Stimulated activated naive B cell treated with anti-CD40 and anti-IgM and Interleukin-4, amounts not matched to agents 10 μg/mL and 1 μg/mL and 100 μg/mL, for 72 hours (primary cell): ENCODE results near the gene ZNF148.

ENCODE experiments used
- ATAC-seq, 2 donors: fragments of 150-1000 bp; cut with Tn5 transposase; replicated peaks; 2 replicates each; pipeline ENCODE4 v1.10.0; 2021; ENCODE audit warnings: moderate library complexity in 1 of 2
- DNase-seq: peaks from one replicate; pipeline ENCODE4 v3.0.0; 2021
- H3K27ac Mint-ChIP-seq: one replicate; pipeline ENCODE4 v1.8.0; 2022; ENCODE audit warnings: mild to moderate bottlenecking, mixed read lengths
- H3K27me3 Mint-ChIP-seq, 2 donors: one replicate each; pipeline ENCODE4 v1.8.0; 2022; ENCODE audit warnings: mixed read lengths in 2 of 2
- H3K36me3 Mint-ChIP-seq, 2 donors: one replicate each; pipeline ENCODE4 v1.8.0; 2022; ENCODE audit warnings: mixed read lengths in 2 of 2, mild to moderate bottlenecking in 1 of 2
- H3K4me1 Mint-ChIP-seq, 2 donors: one replicate each; pipeline ENCODE4 v1.8.0; 2022; ENCODE audit warnings: mixed read lengths in 2 of 2, mild to moderate bottlenecking in 1 of 2
- H3K4me3 Mint-ChIP-seq, 2 donors: one replicate each; pipeline ENCODE4 v1.8.0; 2022; ENCODE audit warnings: mild to moderate bottlenecking in 2 of 2, mixed read lengths in 2 of 2, moderate library complexity in 1 of 2
- H3K9me3 Mint-ChIP-seq, 2 donors: one replicate each; pipeline ENCODE4 v1.8.0; 2022; ENCODE audit warnings: mixed read lengths in 2 of 2, mild to moderate bottlenecking in 1 of 2

The ZNF148 gene

GRCh38 chr3:125313060-125313635, 62.0 kb downstream of the ZNF148 start:
- DNase-seq: no peak
- Mint-ChIP-seq H3K9me3 (peaks cover 0 to 14% of the 10 kb centered on the region in 2 donors), H3K4me3 (no peak overlapping the region), H3K27ac (no peak overlapping the region), H3K27me3 (no peaks in the 10 kb centered on the region), H3K36me3 (peaks cover 49 to 55% of the 10 kb centered on the region in 2 donors), H3K4me1 (peaks cover 29 to 57% of the 10 kb centered on the region in 2 donors)
- no peak for ATAC-seq

DNA sequence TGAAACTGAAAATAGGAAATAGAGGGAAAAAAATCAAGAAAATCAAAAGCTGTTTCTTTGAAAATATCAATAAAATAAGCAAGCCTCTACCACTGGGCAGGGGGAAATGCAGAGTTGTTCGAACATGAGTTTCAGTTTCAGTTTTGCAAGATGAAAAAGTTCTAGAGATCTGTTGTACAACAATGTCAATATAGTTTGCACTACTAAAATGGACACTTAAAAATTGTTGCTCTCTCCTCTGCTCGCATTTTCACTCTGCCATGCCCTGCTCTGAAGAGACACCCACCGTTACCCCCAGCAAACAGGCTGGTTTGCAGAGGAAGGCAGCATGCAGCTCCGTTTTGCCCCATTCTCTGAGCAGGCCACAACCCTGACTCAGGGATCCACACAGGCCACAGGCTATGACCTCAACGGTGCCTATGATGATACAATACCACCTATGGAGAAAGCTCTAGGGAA, 64.5 kb downstream of the ZNF148 start:
- peak; percentile 38 to 75 for ATAC-seq
- Mint-ChIP-seq H3K27me3 (no peaks in the 10 kb centered on the region), H3K4me3 (peak overlapping the region; percentile 73 to 80), H3K27ac (peak overlapping the region; percentile 39), H3K36me3 (peaks cover 51% of the 10 kb centered on the region in 2 donors), H3K4me1 (peaks cover 20 to 43% of the 10 kb centered on the region in 2 donors), H3K9me3 (peaks cover 0 to 12% of the 10 kb centered on the region in 2 donors)
- DNase-seq: no peak

DNA sequence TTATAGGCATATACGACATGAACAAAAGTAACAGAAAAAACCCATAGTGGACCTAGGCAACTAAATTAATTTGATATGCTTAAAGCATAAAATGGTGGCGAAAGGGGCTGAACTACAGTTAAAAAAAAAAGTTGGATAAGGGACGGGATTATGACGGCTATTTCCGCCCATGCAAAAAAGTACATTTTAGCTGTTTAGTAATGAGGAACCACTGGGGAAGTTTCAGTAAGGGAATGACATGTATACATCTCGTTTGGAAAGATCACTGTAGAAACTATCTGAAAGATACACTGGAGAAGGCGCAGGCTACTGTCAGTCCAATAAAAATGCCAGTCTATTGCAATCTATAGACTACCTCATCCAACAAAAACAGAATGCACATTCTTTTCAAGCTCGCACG, 65.6 kb downstream of the ZNF148 start:
- Mint-ChIP-seq H3K4me1 (peaks cover 21 to 41% of the 10 kb centered on the region in 2 donors), H3K27me3 (no peaks in the 10 kb centered on the region), H3K27ac (peak overlapping the region; percentile 39), H3K36me3 (peaks cover 51 to 53% of the 10 kb centered on the region in 2 donors), H3K9me3 (peaks cover 0 to 12% of the 10 kb centered on the region in 2 donors), H3K4me3 (peak overlapping the region in 1 of 2 donors; percentile 15)
- DNase-seq (no peak), ATAC-seq (no peak)

DNA sequence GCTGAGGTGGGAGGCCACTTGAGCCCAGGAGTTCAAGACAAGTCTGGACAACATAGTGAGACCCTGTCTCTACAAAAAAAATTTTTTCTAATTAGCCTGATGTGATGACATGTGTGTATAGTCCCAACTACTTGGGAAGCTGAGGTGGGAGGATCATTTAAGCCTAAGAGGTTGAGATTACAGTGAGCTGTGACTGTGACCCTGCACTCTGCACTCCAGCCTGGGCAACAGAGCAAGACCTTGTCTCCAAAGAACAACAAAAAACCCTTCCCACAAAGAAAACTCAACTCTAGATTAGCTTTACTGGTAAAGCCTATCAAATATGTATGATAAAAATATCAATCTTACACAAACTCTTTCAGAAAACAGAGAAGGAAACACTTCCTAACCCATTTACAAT, 68.5 kb downstream of the ZNF148 start:
- Mint-ChIP-seq H3K4me3 (no peak overlapping the region), H3K9me3 (peaks cover 0 to 7% of the 10 kb centered on the region in 2 donors), H3K36me3 (peaks cover 45 to 49% of the 10 kb centered on the region in 2 donors), H3K4me1 (peaks cover 18 to 45% of the 10 kb centered on the region in 2 donors), H3K27me3 (no peaks in the 10 kb centered on the region), H3K27ac (no peak overlapping the region)
- DNase-seq (no peak), ATAC-seq (no peak)

DNA sequence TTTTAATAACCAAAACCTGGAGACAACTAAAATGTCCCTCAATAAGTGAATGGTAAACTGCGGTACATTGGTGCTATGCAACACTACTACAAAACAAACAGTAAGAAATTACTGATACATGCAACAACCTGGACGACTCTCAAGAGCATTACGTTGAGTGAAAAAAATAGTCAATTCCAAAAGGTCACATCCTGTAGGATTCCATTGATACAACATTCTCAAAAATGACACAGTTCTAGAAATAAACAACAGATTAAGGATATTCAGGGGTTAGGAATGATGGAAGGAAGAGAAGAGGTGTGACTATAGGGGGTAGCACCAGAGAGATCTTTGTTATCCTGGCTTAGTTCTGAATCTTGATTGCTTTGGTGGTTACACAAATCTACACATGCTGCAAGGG, 72.2 kb downstream of the ZNF148 start:
- Mint-ChIP-seq H3K27me3 (no peaks in the 10 kb centered on the region), H3K36me3 (peaks cover 22 to 31% of the 10 kb centered on the region in 2 donors), H3K4me1 (peaks cover 9 to 21% of the 10 kb centered on the region in 2 donors), H3K4me3 (no peak overlapping the region), H3K27ac (no peak overlapping the region), H3K9me3 (no peaks in the 10 kb centered on the region)
- no peak for ATAC-seq
- DNase-seq: no peak

- Mint-ChIP-seq H3K36me3 (peaks cover 9 to 14% of the 10 kb centered on the region in 2 donors), H3K4me3 (no peak overlapping the region), H3K9me3 (no peaks in the 10 kb centered on the region), H3K4me1 (peaks cover 11 to 29% of the 10 kb centered on the region in 2 donors), H3K27me3 (no peaks in the 10 kb centered on the region), H3K27ac (no peak overlapping the region)
- no peak for ATAC-seq
- no peak for DNase-seq
Measured at GRCh38 chr3:125300416-125300815, 74.7 kb downstream of the ZNF148 start.

DNA sequence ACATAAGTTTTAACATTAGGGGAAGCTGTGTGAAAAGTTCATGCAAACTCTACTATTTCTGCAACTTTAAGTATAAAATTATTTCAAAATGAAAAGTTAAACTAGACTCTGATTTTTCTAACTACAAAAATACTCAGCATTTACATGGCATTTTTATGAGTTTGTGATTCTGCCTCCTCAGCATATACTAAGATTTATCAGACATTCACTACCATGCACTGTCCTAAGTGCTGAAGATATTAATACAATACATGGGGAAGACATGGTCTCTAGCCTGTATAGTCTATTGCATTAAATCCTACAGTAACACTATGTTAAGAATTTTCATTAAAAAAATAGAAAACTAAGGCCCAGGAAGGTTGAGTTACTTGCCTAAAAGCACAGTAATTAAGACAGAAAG, 80.7 kb downstream of the ZNF148 start:
- H3K4me1 Mint-ChIP-seq: peaks cover 22 to 51% of the 10 kb centered on the region in 2 donors
- no peak overlapping the region for H3K27ac Mint-ChIP-seq
- DNase-seq: no peak
- no peak for ATAC-seq
- peaks cover 13 to 22% of the 10 kb centered on the region in 2 donors for H3K36me3 Mint-ChIP-seq
- H3K4me3 Mint-ChIP-seq: no peak overlapping the region
- H3K27me3 Mint-ChIP-seq: no peaks in the 10 kb centered on the region
- H3K9me3 Mint-ChIP-seq: no peaks in the 10 kb centered on the region

GRCh38 chr3:125292015-125292414, 83.1 kb downstream of the ZNF148 start:
- Mint-ChIP-seq H3K4me3 (no peak overlapping the region), H3K9me3 (no peaks in the 10 kb centered on the region), H3K4me1 (peaks cover 20 to 49% of the 10 kb centered on the region in 2 donors), H3K27me3 (no peaks in the 10 kb centered on the region), H3K27ac (no peak overlapping the region), H3K36me3 (peaks cover 23 to 35% of the 10 kb centered on the region in 2 donors)
- no peak for ATAC-seq
- no peak for DNase-seq

DNA sequence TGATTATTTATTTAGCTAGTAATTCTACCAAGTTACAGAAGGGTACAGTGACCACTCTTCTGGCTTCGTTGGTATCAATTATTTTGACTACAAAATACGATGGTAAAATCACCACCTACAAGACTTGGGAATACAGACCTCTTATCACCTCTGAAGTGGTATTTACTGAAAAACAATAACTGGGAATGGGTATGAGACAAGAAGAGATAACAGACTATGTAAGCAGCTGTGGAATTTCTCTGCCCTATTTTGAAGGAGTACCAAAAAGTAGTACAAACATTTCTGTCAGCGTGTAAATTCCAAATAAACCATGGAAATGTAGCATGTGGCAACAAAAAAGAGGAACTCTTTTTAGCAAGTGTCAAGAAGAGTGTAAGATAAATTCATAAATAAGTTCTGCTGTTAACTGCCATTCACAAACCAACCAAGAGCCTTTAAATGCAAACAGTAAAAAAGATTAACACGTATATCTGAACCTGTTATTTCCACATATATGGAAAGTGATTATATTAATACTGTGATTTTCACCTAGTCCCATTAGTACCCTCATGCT, 85.6 kb downstream of the ZNF148 start:
- H3K27me3 Mint-ChIP-seq: no peaks in the 10 kb centered on the region
- H3K9me3 Mint-ChIP-seq: no peaks in the 10 kb centered on the region
- DNase-seq (no peak), ATAC-seq (no peak)
- H3K36me3 Mint-ChIP-seq: peaks cover 26 to 41% of the 10 kb centered on the region in 2 donors
- H3K27ac Mint-ChIP-seq: no peak overlapping the region
- H3K4me1 Mint-ChIP-seq: peaks cover 21 to 40% of the 10 kb centered on the region in 2 donors
- no peak overlapping the region for H3K4me3 Mint-ChIP-seq

GRCh38 chr3:125287248-125287647, 87.9 kb downstream of the ZNF148 start:
- Mint-ChIP-seq H3K4me1 (peaks cover 18 to 25% of the 10 kb centered on the region in 2 donors), H3K27ac (no peak overlapping the region), H3K4me3 (no peak overlapping the region), H3K9me3 (no peaks in the 10 kb centered on the region), H3K36me3 (peaks cover 17 to 43% of the 10 kb centered on the region in 2 donors), H3K27me3 (no peaks in the 10 kb centered on the region)
- ATAC-seq (no peak), DNase-seq (no peak)

- H3K27me3 Mint-ChIP-seq: no peaks in the 10 kb centered on the region
- peaks cover 0 to 5% of the 10 kb centered on the region in 2 donors for H3K4me1 Mint-ChIP-seq
- ATAC-seq (no peak), DNase-seq (no peak)
- no peak overlapping the region for H3K27ac Mint-ChIP-seq
- no peaks in the 10 kb centered on the region for H3K9me3 Mint-ChIP-seq
- H3K4me3 Mint-ChIP-seq: no peak overlapping the region
- H3K36me3 Mint-ChIP-seq: peaks cover 8 to 33% of the 10 kb centered on the region in 2 donors
Measured at GRCh38 chr3:125281381-125281780, 93.7 kb downstream of the ZNF148 start.

GRCh38 chr3:125280668-125281361, 94.3 kb downstream of the ZNF148 start:
- Mint-ChIP-seq H3K27me3 (no peaks in the 10 kb centered on the region), H3K36me3 (peaks cover 7 to 33% of the 10 kb centered on the region in 2 donors), H3K4me1 (peaks cover 0 to 5% of the 10 kb centered on the region in 2 donors), H3K27ac (peak overlapping the region; percentile 20), H3K4me3 (no peak overlapping the region), H3K9me3 (no peaks in the 10 kb centered on the region)
- ATAC-seq: no peak
- DNase-seq: no peak

DNA sequence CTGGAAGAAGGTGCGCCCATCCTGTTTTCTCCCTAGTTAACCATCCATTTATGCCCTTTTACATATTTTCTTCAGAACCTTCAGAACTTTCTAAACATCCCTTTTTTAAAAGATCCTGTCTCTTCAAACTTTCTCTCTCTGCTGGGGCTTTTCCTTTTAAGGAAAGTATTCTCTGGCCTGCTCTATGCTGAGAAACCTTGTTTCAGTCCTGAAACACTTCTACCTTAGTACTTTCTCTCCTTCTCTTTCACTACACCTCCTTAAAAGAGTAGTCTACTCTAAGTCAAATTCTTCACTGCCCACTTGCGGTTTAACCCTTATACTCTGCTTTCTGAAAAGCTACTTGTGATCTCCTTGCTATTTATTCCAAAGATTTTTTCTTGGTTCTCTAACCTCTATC, 97.0 kb downstream of the ZNF148 start:
- Mint-ChIP-seq H3K4me1 (peaks cover 0 to 2% of the 10 kb centered on the region in 2 donors), H3K36me3 (peaks cover 5 to 23% of the 10 kb centered on the region in 2 donors), H3K27ac (no peak overlapping the region), H3K9me3 (no peaks in the 10 kb centered on the region), H3K27me3 (no peaks in the 10 kb centered on the region), H3K4me3 (no peak overlapping the region)
- ATAC-seq (no peak), DNase-seq (no peak)

- H3K9me3 Mint-ChIP-seq: peaks cover 0 to 3% of the 10 kb centered on the region in 2 donors
- no peak overlapping the region for H3K27ac Mint-ChIP-seq
- ATAC-seq: no peak
- peaks cover 30 to 44% of the 10 kb centered on the region in 2 donors for H3K36me3 Mint-ChIP-seq
- no peak for DNase-seq
- peaks cover 10 to 26% of the 10 kb centered on the region in 2 donors for H3K4me1 Mint-ChIP-seq
- H3K27me3 Mint-ChIP-seq: no peaks in the 10 kb centered on the region
- H3K4me3 Mint-ChIP-seq: no peak overlapping the region
Measured at GRCh38 chr3:125271127-125271526, 104.0 kb downstream of the ZNF148 start.

GRCh38 chr3:125267460-125267859, 107.7 kb downstream of the ZNF148 start:
- H3K4me3 Mint-ChIP-seq: no peak overlapping the region
- no peak for ATAC-seq
- H3K27ac Mint-ChIP-seq: no peak overlapping the region
- no peaks in the 10 kb centered on the region for H3K27me3 Mint-ChIP-seq
- peaks cover 27 to 49% of the 10 kb centered on the region in 2 donors for H3K36me3 Mint-ChIP-seq
- DNase-seq: no peak
- H3K4me1 Mint-ChIP-seq: peaks cover 11 to 26% of the 10 kb centered on the region in 2 donors
- peaks cover 0 to 3% of the 10 kb centered on the region in 2 donors for H3K9me3 Mint-ChIP-seq
